HL-60 (cell line): ENCODE data around the gene TBC1D17. TPM values are rescaled to one million over a fixed set of nuclear protein-coding genes. Genes with fewer than 3 reads are reported as not detected.

Experiments
- DNase-seq, 2 experiments: peaks; one replicate each; pipeline ENCODE4 v3.0.0-alpha.2; 2010 to 2020; ENCODE audit warnings: low read depth in 1 of 2, low spot score in 1 of 2
- H3K27ac ChIP-seq: fragments of 250-450 bp; sonication (Bioruptor Pico); replicated peaks from 2 replicates; pipeline ENCODE4 v1.5.1; 2020; ENCODE audit warnings: mild to moderate bottlenecking, moderate library complexity
- H3K27me3 ChIP-seq: fragments of 250-450 bp; sonication (Bioruptor Pico); 2 replicates; pipeline ENCODE4 v1.5.1; 2021; ENCODE audit warnings: mild to moderate bottlenecking, moderate library complexity; ENCODE audit not compliant: insufficient read depth, poor library complexity, severe bottlenecking
- H3K4me3 ChIP-seq: replicated peaks from 2 replicates; pipeline ENCODE4 v1.5.1; 2011; ENCODE audit warnings: mild to moderate bottlenecking, control low read depth, low read length; ENCODE audit not compliant: insufficient read depth
- CTCF ChIP-seq: IDR thresholded peaks from one replicate; pipeline ENCODE4 v1.5.1; 2011; ENCODE audit warnings: low read length, control low read depth, inconsistent platforms; ENCODE audit not compliant: insufficient read depth
- GABPA ChIP-seq: IDR thresholded peaks from 2 replicates; pipeline ENCODE4 v1.6.1; 2012; ENCODE audit warnings: low read depth
- POLR2AphosphoS5 ChIP-seq: IDR thresholded peaks from 2 replicates; pipeline ENCODE4 v1.6.1; 2012; ENCODE audit warnings: low read depth
- REST ChIP-seq: IDR thresholded peaks from 2 replicates; pipeline ENCODE4 v1.6.1; 2012; ENCODE audit warnings: low read depth; ENCODE audit not compliant: insufficient replicate concordance
- SPI1 ChIP-seq: IDR thresholded peaks from 2 replicates; pipeline ENCODE4 v1.6.1; 2012; ENCODE audit warnings: low read depth, mild to moderate bottlenecking, borderline replicate concordance
- microRNA-seq: library from miRNA; unstranded; fragments of <30 nt; microRNA quantifications from one replicate; pipeline ENCODE4, GENCODE V29; 2018

TBC1D17 gene

DNA sequence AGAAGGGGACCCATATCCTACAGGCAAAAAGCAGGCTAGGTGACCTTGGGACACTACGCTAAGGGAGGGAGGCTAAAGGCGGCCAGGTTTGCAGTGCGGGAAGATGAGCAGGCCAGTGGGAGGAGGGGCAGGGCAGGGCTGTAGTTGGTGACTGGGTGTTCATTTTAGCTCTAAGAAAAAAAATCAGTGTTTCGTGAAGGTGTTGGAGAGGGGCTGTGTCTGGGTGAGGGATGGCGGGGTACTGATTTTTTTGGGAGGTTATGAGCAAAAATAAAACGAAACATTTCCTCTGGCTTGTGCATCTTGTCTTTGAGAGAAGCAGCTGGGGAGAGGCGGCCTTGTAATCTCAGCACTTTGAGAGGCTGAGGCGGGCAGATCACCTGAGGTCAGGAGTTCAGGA, 56.1 kb downstream of the TBC1D17 start:
- DNase-seq = no peak
- Histone ChIP-seq H3K27me3 (no peaks in the 10 kb centered on the region), H3K4me3 (no peak overlapping the region), H3K27ac (no peak overlapping the region)
- TF ChIP-seq GABPA (no peak), POLR2AphosphoS5 (peak; percentile 81)

DNA sequence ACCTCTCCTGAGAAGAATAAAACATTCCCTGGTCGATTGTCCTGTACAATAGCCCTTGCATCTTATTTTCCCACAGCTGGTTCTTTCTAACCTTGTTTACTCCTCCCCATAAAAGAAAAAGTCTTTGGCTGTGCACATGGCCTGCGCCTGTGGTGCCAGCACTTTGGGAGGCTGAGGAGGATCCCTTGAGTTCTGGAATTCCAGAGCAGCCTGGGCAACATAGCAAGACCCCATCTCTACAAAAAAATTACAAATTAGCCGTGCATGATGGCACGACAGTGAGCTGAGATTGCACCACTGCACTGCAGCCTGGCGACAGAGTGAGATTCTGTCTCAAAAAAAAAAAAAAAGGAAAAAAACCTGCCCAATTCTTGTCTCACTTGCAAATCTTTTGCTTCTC, 59.0 kb downstream of the TBC1D17 start:
- no peak overlapping the region for H3K4me3 ChIP-seq
- no peaks in the 10 kb centered on the region for H3K27me3 ChIP-seq
- no peak for DNase-seq
- H3K27ac ChIP-seq = no peak overlapping the region
- no peak for TF ChIP-seq POLR2AphosphoS5
- no peak for TF ChIP-seq REST
- no peak for TF ChIP-seq GABPA
- TF ChIP-seq CTCF = no peak

DNA sequence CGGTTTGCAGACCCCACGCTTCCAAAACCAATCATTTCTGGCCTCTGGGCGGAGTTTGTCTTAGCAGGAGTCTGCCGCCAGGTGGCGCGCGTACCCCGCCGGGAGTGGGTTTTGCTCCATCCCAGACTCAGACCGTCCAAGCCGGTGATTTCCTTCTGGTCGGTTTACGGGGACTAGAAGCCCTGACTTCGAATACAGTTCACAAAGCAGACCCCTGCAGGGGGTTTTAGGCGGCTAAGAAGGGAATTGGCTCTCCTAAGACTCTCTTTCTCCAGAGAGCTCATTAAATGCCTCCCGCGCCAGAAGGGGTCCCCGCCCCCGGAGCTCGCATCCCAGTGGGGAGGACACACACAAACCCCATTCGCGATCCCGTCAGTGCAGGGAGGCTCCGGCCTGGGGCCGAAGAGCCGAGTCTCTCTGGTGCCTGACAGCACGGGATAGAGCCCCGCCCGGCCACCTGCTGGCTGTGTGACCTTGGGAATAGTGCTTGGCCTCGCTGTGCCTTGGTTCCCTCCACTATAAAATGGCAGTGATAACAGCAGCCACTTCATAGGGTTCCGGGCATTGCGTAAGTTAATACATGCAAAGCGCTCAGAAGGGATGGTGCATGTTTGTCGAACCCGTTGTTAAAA, 60.4 kb downstream of the TBC1D17 start:
- peak in 1 of 2 experiments; percentile 73 for DNase-seq
- no peaks in the 10 kb centered on the region for H3K27me3 ChIP-seq
- no peak overlapping the region for H3K27ac ChIP-seq
- TF ChIP-seq REST (peak; percentile 23), CTCF (peak; percentile 73), SPI1 (no peak), POLR2AphosphoS5 (no peak), GABPA (no peak)
- no peak overlapping the region for H3K4me3 ChIP-seq

Small RNA genes within 50 kb of the gene (microRNA-seq; reads per million reads assigned to microRNA genes)
- 0.90 reads per million for gene MIR4749
- gene MIR4750 = not detected
- gene MIR6800 = not detected
